Keratinocyte (primary cell): ENCODE results near the gene CCDC192. TPM values are rescaled to one million over a fixed set of nuclear protein-coding genes. Genes with fewer than 3 reads are reported as not detected.
A peak's percentile ranks its signal among the peaks of the same experiment; 100 is the strongest.

Experiments
- DNase-seq: peaks from one replicate; pipeline ENCODE4 v3.0.0-alpha.2; 2011; ENCODE audit warnings: low read depth, missing footprints, low spot score
- FAIRE-seq: peaks from 2 replicates; lab custom pipeline; 2011; peaks lifted over from hg19 to GRCh38; lab: Jason Lieb, UNC
- H2AFZ ChIP-seq: 2 replicates; pipeline ENCODE4 v1.6.0; 2012; ENCODE audit warnings: low read length, control low read depth, inconsistent platforms; ENCODE audit not compliant: control insufficient read depth
- H3K27ac ChIP-seq: 2 replicates; pipeline ENCODE4 v1.5.1; 2011; ENCODE audit warnings: low read length; ENCODE audit not compliant: control insufficient read depth, insufficient read depth
- H3K27me3 ChIP-seq: 3 replicates; pipeline ENCODE4 v1.6.0; 2011; ENCODE audit warnings: low read length; ENCODE audit not compliant: control insufficient read depth, insufficient read depth; ENCODE audit errors: extremely low read depth
- H3K36me3 ChIP-seq, 2 experiments: 2 replicates in 1 of 2; 3 replicates in 1 of 2; pipeline ENCODE4 v1.5.1; 2011; ENCODE audit warnings: low read length in 2 of 2, mild to moderate bottlenecking in 1 of 2; ENCODE audit not compliant: control insufficient read depth in 2 of 2, insufficient read depth in 2 of 2; ENCODE audit errors: extremely low read depth in 1 of 2
- H3K4me1 ChIP-seq: 3 replicates; pipeline ENCODE4 v1.5.1; 2011; ENCODE audit warnings: low read length; ENCODE audit not compliant: control insufficient read depth, insufficient read depth; ENCODE audit errors: extremely low read depth
- H3K4me2 ChIP-seq: 3 replicates; pipeline ENCODE4 v1.6.0; 2011; ENCODE audit warnings: low read depth, low read length; ENCODE audit not compliant: control insufficient read depth, insufficient read depth; ENCODE audit errors: extremely low read depth
- H3K4me3 ChIP-seq, 3 experiments: fragments of 200-600 bp in 1 of 3; sonication (generic) in 1 of 3; 2 replicates in 2 of 3; 3 replicates in 1 of 3; pipeline ENCODE4 v1.5.1; 2011 to 2016; ENCODE audit warnings: low read length in 3 of 3, mild to moderate bottlenecking in 3 of 3, control low read depth in 2 of 3, inconsistent platforms in 1 of 3, low read depth in 1 of 3, mixed read lengths in 1 of 3, mixed run types in 1 of 3, moderate library complexity in 1 of 3; ENCODE audit not compliant: control insufficient read depth in 2 of 3, insufficient read depth in 2 of 3; ENCODE audit errors: extremely low read depth in 1 of 3
- H3K79me2 ChIP-seq: 2 replicates; pipeline ENCODE4 v1.6.0; 2012; ENCODE audit warnings: low read length; ENCODE audit not compliant: control insufficient read depth, insufficient read depth
- H3K9ac ChIP-seq: 3 replicates; pipeline ENCODE4 v1.6.0; 2011; ENCODE audit warnings: low read length; ENCODE audit not compliant: control insufficient read depth, insufficient read depth; ENCODE audit errors: extremely low read depth
- H3K9me1 ChIP-seq: 3 replicates; pipeline ENCODE4 v1.6.0; 2011; ENCODE audit warnings: low read length; ENCODE audit not compliant: control insufficient read depth, insufficient read depth; ENCODE audit errors: extremely low read depth
- H3K9me3 ChIP-seq: 2 replicates; pipeline ENCODE4 v1.5.1; 2012; ENCODE audit warnings: low read depth, low read length; ENCODE audit not compliant: control insufficient read depth
- H4K20me1 ChIP-seq: 3 replicates; pipeline ENCODE4 v1.6.0; 2011; ENCODE audit warnings: low read length; ENCODE audit not compliant: control insufficient read depth, insufficient read depth; ENCODE audit errors: extremely low read depth
- CTCF ChIP-seq, 3 experiments: IDR thresholded peaks in 1 of 3; conservative IDR thresholded peaks in 1 of 3; optimal IDR thresholded peaks in 1 of 3; 2 replicates in 2 of 3; 3 replicates in 1 of 3; pipeline versions ENCODE3 to v1.5.1; 2011; ENCODE audit warnings: low read length in 3 of 3, mild to moderate bottlenecking in 3 of 3, moderate library complexity in 2 of 3, control low read depth in 1 of 3, inconsistent platforms in 1 of 3; ENCODE audit not compliant: insufficient read depth in 2 of 3; ENCODE audit errors: extremely low read depth in 1 of 3
- EZH2 ChIP-seq: IDR thresholded peaks from one replicate; pipeline ENCODE4 v1.6.1; 2012; ENCODE audit warnings: inconsistent platforms, mild to moderate bottlenecking, low read length, moderate library complexity
- dilution Hi-C: fragments of 300-500 bp; cut with MboI; formaldehyde crosslinking; loops from one replicate; pipeline ENCODE4 v1.7.0; 2020; ENCODE audit warnings: low sequenced_read_pairs; ENCODE audit not compliant: extremely low pct_ligation_motif_present
- polyA plus RNA-seq, 5 experiments: library from polyadenylated mRNA; depleted of rRNA in 3 of 5; stranded (reverse) in 3 of 5; stranded (forward) in 1 of 5; unstranded in 1 of 5; fragments of >200 nt; gene quantifications; 1 replicate in 1 of 5; 2 replicates in 3 of 5; 3 replicates in 1 of 5; pipeline versions ENCODE4 v1.2.1 to v1.2.3, GENCODE V29; 2011 to 2012; ENCODE audit warnings: missing spikeins in 2 of 5, low read depth in 1 of 5, low replicate concordance in 1 of 5

The CCDC192 gene
- polyA plus RNA-seq, 1 donor (not counting 4 experiments of a cell fraction or from before 2014, with no cell fraction given), result not detected

DNA sequence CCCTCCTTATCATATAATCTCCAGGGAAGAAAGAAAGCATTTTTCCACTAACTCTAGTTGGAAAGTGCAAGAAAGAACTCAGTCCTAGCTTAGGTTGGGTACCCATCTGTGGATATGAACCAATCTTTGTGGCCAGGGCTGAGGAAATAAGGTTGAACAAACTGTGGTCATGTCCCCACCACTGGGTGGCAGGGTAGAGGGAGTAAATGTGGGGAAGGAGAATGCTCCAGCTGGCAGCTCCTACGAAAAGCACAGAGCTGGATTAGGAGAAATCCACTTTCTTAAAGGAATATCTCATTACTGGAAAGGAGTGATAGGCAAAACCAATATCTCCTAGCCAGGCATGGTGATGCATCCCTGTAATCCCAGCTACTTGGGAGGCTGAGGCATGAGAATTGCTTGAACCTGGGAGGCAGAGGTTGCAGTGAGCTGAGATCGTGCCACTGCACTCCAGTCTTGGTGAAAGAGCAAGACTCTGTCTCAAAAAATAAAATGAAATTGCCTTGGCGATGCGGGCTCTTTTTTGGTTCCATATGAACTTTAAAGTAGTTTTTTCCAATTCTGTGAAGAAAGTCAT lies 175.1 kb downstream of the CCDC192 start:
- no peaks in the 10 kb centered on the region for H3K9me1 ChIP-seq
- H3K27ac ChIP-seq, result no peak overlapping the region
- H3K36me3 ChIP-seq, result no peaks in the 10 kb centered on the region
- H3K4me1 ChIP-seq, result peaks cover 3% of the 10 kb centered on the region
- no peaks in the 10 kb centered on the region for H4K20me1 ChIP-seq
- peak; percentile 87 for FAIRE-seq
- H3K4me3 ChIP-seq, result no peak overlapping the region
- no peaks in the 10 kb centered on the region for H3K9me3 ChIP-seq
- dilution Hi-C loops, result no loop called here
- H3K79me2 ChIP-seq, result no peaks in the 10 kb centered on the region
- DNase-seq, result no peak
- peak; percentile 76 to 91 (median 78) for TF ChIP-seq CTCF (optimal IDR thresholded peaks at IDR 0.05 in 1 of 3, IDR thresholded peaks at IDR 0.05 in 1 of 3, conservative IDR thresholded peaks at IDR 0.05 in 1 of 3; ENCODE audit: extremely low read depth in 1 of 3, insufficient read depth in 2 of 3, low read length in 3 of 3)
- no peak for TF ChIP-seq EZH2
- H3K27me3 ChIP-seq, result no peaks in the 10 kb centered on the region
- no peak overlapping the region for H3K4me2 ChIP-seq
- no peak overlapping the region for H2AFZ ChIP-seq
- H3K9ac ChIP-seq, result no peak overlapping the region

DNA sequence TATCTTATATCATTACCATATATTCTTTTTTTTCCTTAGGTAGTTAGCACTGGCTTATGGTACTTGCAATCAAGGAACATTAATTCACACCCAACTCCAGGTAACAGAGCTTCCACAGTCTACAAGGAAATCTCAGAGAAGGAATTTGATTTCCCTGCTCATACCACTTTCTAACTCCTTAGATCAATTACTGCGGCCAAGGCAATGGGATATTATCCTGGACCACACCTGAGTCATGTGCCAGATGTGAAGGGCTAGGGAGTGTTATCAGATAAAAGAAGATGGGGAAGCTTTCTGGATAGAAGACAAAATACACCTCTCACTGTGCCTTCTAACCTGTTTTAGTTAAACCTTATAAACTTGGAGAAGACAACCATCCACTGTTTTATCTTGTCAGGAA lies 181.2 kb downstream of the CCDC192 start:
- H3K36me3 ChIP-seq, result no peaks in the 10 kb centered on the region
- H3K27ac ChIP-seq, result no peak overlapping the region
- H3K9me3 ChIP-seq, result no peaks in the 10 kb centered on the region
- dilution Hi-C loops, result no loop called here
- no peak for FAIRE-seq
- H3K9me1 ChIP-seq, result no peaks in the 10 kb centered on the region
- H3K4me3 ChIP-seq, result no peak overlapping the region
- H4K20me1 ChIP-seq, result no peaks in the 10 kb centered on the region
- H3K27me3 ChIP-seq, result no peaks in the 10 kb centered on the region
- TF ChIP-seq CTCF (optimal IDR thresholded peaks at IDR 0.05 in 1 of 3, IDR thresholded peaks at IDR 0.05 in 1 of 3, conservative IDR thresholded peaks at IDR 0.05 in 1 of 3; ENCODE audit: extremely low read depth in 1 of 3, insufficient read depth in 2 of 3, low read length in 3 of 3) (no peak), EZH2 (no peak)
- H3K9ac ChIP-seq, result no peak overlapping the region
- no peaks in the 10 kb centered on the region for H3K4me1 ChIP-seq
- H2AFZ ChIP-seq, result no peak overlapping the region
- H3K4me2 ChIP-seq, result no peak overlapping the region
- no peaks in the 10 kb centered on the region for H3K79me2 ChIP-seq
- DNase-seq, result no peak
